Measurements from ENCODE around the gene SLCO2B1.

DNA sequence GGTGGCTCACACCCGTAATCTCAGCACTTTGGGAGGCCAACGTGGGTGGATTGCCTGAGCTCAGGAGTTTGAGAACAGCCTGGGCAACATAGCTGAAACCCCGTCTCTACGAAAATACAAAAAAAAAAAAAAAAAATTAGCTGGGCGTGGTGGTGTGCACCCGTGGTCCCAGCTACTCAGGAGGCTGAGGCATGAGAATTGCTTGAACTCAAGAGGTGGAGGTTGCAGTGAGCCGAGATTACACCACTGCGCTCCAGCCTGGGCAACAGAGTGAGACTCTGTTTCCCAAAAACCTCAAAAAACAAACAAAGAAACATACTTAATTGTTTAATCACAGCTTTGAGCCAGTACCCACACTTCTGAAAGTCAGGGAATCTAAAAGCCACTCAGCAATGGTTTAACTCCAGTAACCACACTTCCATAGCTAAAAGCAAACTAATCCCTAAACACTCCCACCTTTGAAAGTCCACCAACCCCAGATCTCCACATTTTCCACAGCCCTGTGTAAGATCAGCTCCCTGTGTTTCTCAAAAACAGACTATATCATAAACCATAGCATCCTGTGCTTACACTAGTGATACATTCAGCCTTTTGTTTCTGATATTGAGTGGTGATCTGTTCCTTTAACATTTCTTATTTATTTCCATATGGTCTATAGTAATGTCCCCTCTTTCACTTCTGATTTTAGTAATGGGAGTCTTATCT, 49.3 kb upstream of the SLCO2B1 start:
- TF ChIP-seq CTCF (IDR thresholded peaks at IDR 0.05): no peak
- no peak for TF ChIP-seq POLR2AphosphoS5 (IDR thresholded peaks at IDR 0.05)

All from upper lobe of left lung (tissue), 4 donors.